Activated CD8-positive, alpha-beta memory T cell treated with anti-CD3 and anti-CD28 coated beads, Interleukin-2, amount 50 U/mL, for 24 hours (primary cell): ENCODE results near the gene FOXA1.

Source experiments
- DNase-seq: peaks from one replicate; pipeline ENCODE4 v3.0.0-alpha.2; 2020; ENCODE audit errors: extremely low read depth

The FOXA1 gene

DNA sequence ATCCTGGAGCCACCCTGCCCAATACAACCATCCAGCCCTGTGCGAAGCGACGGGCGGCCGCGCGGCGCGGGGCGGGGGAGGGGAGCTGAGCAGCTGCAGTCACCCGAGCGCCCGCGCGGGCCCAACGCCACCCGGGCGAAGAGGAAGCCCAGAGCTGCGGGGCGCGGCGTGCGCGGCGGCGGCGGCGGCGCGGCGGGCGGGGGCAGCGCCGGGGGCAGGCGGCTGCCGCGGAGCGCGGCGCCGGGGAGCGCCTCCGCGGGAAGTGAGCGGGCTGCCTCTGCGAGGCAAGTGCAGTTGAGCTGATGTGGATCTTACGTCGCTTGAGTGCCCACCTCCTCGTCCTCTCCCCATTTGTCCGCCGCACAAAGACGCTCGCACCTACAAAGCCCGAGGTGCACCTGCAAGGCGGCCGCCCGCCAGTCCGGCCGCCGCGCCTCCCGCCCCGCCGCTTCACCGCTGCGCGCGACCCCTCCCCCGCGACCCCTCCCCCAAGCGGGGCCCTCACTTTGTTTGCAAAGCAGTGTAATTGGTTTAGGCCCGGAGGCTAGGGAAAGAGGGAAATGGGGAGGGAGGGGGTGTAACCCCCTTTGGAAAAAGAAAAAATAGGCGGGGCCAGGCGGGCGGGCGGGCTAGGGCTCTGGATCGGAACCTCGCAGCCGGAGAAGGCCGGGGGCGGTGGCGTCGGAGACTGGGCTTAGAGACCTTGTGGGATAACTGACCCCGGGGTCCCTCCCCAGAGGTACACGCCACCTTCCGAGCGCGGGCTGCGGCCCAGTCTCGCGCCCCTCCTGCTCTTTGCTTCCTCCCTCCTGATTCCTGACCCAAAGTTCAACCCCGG is at the start of gene FOXA1, which contains the start of gene TTC6:
Gene FOXA1 (minus strand): TSS at position 279 of the 838 bp plus-strand sequence. CDS start 277 bp downstream, at position 2.
Gene TTC6 (plus strand): TSS at position 659 of the 838 bp plus-strand sequence. CDS start 26,436 bp downstream, outside the sequence.
- DNase-seq = no peak

DNA sequence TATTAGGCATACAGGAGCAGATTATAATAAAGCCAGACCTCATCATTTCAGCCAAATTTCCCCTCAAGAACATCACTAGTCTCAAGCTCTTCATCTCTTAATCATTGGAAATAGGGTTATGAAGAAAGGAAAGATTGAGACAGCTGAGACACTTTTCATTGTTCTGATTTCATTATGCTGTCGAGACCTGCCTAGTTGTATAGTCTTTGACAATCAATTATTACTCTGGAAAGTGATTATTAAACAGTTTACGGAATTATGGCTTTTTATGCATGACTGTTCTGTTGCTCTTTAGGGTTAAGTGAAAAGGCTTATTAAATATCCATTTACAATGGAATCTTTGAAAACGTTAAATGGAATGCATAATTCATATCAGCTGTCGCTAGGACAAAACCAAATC is 48.7 kb upstream of the FOXA1 start:
- no peak for DNase-seq

DNA sequence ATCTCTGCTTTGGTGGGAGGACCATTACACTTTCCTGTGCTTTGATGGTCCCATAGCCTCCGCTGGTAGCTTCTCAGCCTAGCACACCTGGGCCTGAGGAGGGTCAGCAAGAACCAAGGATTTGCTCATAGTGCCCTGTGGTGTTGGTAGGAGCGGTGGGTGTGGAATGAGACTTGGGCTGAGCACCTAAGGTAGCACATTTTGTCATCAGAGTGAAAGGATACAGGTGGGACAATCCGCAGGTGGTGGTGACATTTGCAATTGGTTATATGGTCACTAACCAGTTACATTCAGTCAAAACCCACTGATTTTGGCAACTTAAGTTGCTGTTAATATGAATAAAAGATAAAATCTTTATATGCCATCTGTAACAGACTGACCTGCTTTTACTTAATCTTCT is 47.1 kb upstream of the FOXA1 start:
- DNase-seq = no peak

GRCh38 chr14:37641117-37641516 is 46.1 kb upstream of the FOXA1 start:
- no peak for DNase-seq

GRCh38 chr14:37638599-37638998 is 43.5 kb upstream of the FOXA1 start:
- DNase-seq = no peak

GRCh38 chr14:37637341-37637740 is 42.3 kb upstream of the FOXA1 start:
- DNase-seq = no peak

GRCh38 chr14:37625597-37626595 is 30.8 kb upstream of the FOXA1 start:
- DNase-seq = no peak

DNA sequence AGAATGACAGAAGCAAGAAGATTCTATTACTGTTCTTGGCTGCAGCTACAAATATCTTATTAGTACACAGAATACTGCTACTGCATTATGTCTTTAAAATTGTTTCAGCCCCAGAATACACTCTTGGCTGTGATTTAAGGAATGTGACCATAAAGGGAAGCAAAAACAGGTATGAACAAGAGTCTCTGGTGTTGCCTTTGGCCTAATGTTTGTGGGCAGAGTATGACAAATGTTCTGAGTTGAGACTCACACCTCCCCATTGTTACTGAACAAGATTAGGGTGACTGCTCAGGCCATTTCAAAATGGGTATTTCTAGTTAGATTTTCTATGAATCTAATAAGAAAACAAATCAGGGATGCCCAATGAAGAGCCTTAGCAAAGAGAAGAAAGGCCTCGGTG is 28.9 kb upstream of the FOXA1 start:
- DNase-seq = no peak

GRCh38 chr14:37623426-37623951 is 28.4 kb upstream of the FOXA1 start:
- DNase-seq = no peak

DNA sequence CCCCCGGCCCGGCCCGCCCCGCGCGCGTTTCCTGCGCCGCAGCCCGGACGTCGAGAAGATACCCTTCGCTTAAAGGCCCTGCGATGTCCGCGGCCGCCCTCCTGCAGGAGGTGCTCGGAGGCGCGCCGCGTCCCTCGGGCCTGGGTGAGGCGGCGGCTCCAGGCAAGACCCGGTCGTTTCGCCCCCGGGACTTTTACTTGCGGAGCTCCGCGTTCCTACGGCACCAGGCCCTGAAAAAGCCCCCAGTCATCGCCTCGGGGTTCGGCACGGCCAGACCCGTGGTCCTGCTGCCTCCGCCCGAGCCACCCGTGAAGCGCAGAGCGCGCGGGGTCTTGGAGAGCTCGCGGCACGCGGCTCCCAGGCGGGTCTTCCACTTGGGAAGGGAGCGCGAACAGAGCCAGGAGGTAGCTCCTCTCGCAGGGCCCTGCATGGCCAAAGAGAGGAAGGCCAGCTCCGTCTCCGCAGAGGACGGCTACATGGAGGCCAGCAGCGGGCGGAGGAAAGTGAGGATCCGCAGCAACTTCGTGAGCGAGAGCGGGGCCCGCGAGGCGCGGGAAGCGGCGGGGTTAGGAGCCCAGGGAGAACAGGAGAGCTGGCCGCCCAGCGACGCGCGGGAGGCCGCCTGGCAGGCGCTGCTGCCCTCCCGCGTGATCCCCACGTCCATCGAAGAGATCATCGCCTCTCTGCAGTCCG is 27.3 kb upstream of the FOXA1 start:
- no peak for DNase-seq

- DNase-seq = no peak
These were observed 25.8 kb upstream of the FOXA1 start for GRCh38 chr14:37620856-37621255.

GRCh38 chr14:37618498-37619028 is 23.5 kb upstream of the FOXA1 start:
- no peak for DNase-seq

DNA sequence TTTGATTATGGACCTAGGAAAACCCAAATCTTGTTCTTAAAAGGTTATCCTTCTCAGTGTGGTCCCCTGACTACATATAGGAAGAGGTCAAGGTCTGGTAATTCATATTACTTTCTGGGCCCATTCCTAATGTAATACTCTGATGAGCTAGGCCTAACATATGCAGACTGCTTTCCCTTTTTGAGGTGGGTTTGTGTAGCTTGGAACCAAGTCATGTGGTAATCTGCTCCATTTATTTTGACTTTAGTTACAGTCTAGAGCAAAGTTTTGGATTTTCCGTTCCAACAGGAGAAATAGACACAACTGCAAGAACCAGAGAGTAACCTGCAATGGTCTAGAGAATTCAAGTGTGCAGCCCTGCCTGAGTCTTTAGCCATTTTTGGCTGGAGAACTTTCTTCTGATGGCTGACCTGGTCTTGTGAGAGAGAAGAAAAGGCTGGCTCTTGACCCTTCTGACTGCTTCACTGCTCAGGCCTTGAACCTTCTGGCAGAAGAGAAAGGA is 22.9 kb upstream of the FOXA1 start:
- DNase-seq = no peak

GRCh38 chr14:37616853-37617252 is 21.8 kb upstream of the FOXA1 start:
- no peak for DNase-seq

GRCh38 chr14:37615582-37616289 is 20.7 kb upstream of the FOXA1 start:
- no peak for DNase-seq

GRCh38 chr14:37610945-37611523 is 16.0 kb upstream of the FOXA1 start:
- DNase-seq = no peak

- DNase-seq = no peak
These were observed 13.6 kb upstream of the FOXA1 start for GRCh38 chr14:37608649-37609048.

GRCh38 chr14:37606678-37607077 is 11.6 kb upstream of the FOXA1 start:
- DNase-seq = no peak

DNA sequence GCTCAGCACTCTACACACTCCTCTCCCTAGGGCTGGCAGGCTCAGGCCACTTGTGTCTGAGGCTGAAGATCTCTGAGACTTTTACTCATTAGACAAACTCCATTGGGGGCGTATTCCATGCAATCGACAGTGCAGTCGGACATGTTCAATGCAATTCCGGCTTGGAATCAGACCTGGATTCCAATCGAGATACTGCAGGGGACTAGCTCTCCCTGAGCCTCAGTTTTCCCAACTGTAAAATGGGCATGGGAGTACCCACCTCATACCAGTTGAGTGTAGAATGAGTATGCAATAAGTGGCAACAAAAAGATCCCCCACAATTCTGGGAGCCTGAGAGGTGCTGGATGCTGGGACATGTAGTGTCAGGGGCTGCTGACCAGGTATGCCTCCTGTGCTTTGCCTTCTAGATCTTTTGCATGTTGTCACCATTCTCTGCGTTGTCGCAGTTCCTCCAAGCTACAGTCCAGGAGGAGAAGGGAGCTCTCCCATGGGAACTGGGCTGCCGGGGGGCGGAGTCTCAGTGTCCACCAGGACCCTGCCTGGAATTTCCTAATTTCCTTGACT is 8.7 kb upstream of the FOXA1 start:
- DNase-seq = no peak
